ENCODE results near the gene EML5.

EML5 gene

DNA sequence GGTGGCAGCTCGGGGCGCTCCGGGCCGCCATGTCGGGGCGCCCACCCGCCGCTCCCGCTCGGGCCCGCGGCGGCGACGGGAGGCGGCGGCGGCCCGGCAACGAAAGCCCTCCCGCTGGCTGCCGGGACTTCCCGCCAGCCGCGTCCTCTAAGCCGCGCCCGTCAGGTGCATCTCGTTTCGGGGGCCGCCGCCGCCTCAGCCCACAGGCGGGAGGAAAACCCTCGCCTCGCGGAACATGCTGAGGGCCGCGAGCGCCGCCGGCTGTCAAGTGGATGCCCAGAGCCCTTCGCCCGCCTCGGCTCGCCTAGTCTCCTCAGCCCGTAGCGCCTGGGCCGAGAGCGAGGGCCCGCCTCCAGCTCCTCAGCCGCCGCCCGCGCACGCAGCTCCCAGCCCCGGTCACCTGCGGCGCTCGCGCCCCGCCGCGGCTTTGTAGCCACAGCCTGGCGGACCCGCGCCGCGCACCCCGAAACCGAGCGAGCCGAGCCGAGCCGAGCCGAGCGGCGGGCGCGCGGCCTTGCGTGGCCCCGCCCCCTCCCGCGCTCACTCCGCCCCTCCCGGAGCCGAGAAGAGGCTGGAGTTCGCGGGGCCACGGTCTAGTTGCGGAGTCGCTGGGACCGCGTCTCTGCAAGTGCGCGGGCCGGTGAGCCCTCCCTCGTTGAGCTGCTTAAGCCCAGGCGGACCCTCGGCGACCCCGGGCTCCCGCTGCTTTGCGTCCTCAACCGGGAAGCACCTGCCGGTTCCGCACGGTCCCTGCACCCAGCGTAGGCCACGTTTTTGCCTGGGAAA lies at the start of gene EML5:
Gene EML5 (minus strand): TSS at position 481 of the 786 bp plus-strand sequence. CDS start 450 bp downstream, at position 31.
- peaks cover 12% of the 10 kb centered on the region for H3K27me3 ChIP-seq (ENCODE audit: control insufficient read depth, insufficient read depth, low read length)
- no peaks in the 10 kb centered on the region for H3K9me3 ChIP-seq (ENCODE audit: control insufficient read depth, low read length)
- no peaks in the 10 kb centered on the region for H3K36me3 ChIP-seq (ENCODE audit: control insufficient read depth, insufficient read depth, low read length)
- H3K4me3 ChIP-seq (ENCODE audit: low read length), result no peak within 1 kb of the TSS
- H3K9ac ChIP-seq (ENCODE audit: low read length), result peak within 1 kb of the TSS; percentile 60
- peaks cover 11% of the 10 kb centered on the region for H3K4me1 ChIP-seq (ENCODE audit: control insufficient read depth, insufficient read depth, low read length)

DNA sequence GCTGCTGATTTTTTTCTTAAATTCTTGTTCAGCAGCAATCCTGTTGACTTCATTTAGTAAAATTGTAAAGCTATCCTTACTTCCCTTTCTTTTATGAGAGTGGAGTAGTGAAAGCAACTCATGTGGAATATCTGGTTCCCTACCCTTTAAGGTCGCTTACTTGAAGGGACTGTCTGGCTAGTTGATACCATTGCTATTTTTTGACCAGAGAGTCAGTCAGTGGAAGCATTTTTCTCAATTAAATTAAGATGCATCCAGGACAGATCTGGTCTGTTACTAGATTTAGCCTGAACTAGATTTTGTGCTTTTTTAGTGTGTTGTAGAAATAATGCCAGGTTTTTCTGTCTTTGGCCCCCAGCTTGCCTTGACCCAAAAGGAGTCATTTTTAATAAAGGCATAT lies 49.7 kb upstream of the EML5 start:
- H3K27me3 ChIP-seq (ENCODE audit: control insufficient read depth, insufficient read depth, low read length), result no peaks in the 10 kb centered on the region
- no peaks in the 10 kb centered on the region for H3K4me1 ChIP-seq (ENCODE audit: control insufficient read depth, insufficient read depth, low read length)
- H3K9ac ChIP-seq (ENCODE audit: low read length), result no peak overlapping the region
- no peak overlapping the region for H3K4me3 ChIP-seq (ENCODE audit: low read length)
- H3K36me3 ChIP-seq (ENCODE audit: control insufficient read depth, insufficient read depth, low read length), result no peaks in the 10 kb centered on the region
- H3K9me3 ChIP-seq (ENCODE audit: control insufficient read depth, low read length), result no peaks in the 10 kb centered on the region

DNA sequence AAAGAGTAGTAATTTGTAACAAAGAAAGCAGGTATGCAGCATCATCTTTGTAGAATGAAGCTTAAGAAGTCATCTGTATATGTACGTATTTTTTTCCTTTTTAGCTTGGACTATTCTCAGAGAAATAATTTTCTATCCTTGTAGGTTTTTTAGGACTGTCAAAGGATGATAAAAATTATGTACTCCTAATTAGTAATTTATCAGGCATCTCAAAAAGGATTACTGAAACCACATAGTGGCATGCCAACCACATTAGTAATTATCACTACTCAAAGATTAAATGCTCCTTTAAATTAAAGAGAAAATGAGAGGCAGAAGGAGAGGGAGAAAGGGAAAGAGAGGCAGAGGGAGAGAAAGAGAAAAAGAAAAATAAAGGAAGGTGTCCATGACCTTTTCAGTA lies 49.0 kb upstream of the EML5 start:
- H3K4me1 ChIP-seq (ENCODE audit: control insufficient read depth, insufficient read depth, low read length), result no peaks in the 10 kb centered on the region
- H3K9me3 ChIP-seq (ENCODE audit: control insufficient read depth, low read length), result no peaks in the 10 kb centered on the region
- H3K27me3 ChIP-seq (ENCODE audit: control insufficient read depth, insufficient read depth, low read length), result no peaks in the 10 kb centered on the region
- no peaks in the 10 kb centered on the region for H3K36me3 ChIP-seq (ENCODE audit: control insufficient read depth, insufficient read depth, low read length)
- H3K4me3 ChIP-seq (ENCODE audit: low read length), result no peak overlapping the region
- H3K9ac ChIP-seq (ENCODE audit: low read length), result no peak overlapping the region

DNA sequence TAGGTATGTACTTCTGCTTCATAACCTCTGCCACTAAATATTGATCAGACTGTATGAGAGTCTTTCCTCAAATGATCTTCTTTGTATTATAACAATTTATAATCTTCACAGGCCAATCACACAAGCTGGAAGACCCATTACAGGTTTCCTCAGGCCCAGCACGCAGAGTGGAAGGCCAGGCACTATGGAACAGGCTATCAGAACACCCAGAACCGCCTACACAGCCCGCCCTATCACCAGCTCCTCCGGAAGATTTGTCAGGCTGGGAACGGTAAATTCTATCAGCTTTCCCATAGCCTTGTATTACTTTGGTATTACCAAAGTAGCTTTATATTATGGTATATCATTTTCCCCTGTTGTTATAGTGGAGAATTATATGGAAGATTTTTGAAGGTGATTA lies 48.2 kb upstream of the EML5 start:
- no peaks in the 10 kb centered on the region for H3K4me1 ChIP-seq (ENCODE audit: control insufficient read depth, insufficient read depth, low read length)
- no peak overlapping the region for H3K9ac ChIP-seq (ENCODE audit: low read length)
- no peaks in the 10 kb centered on the region for H3K9me3 ChIP-seq (ENCODE audit: control insufficient read depth, low read length)
- H3K4me3 ChIP-seq (ENCODE audit: low read length), result no peak overlapping the region
- no peaks in the 10 kb centered on the region for H3K36me3 ChIP-seq (ENCODE audit: control insufficient read depth, insufficient read depth, low read length)
- no peaks in the 10 kb centered on the region for H3K27me3 ChIP-seq (ENCODE audit: control insufficient read depth, insufficient read depth, low read length)

DNA sequence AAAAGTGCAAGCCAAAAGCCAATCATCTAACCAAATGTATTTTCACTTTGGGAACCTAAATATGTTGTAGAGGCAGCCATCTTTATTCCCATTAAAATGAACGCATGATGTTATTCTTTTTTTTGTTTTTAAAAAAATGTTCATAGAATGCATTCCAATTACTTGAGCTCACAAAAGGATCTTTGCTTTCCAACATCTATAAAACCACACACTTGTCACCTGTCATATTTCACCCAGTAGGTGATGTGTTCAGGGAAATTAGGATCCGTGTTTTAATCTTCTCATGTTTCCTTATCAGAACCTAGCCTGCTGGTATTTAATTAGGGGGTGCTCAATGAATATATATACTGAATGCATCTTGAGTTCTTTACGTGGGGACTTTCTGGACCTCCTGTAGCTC lies 45.3 kb upstream of the EML5 start:
- Histone ChIP-seq H3K36me3 (ENCODE audit: control insufficient read depth, insufficient read depth, low read length) (no peaks in the 10 kb centered on the region), H3K27me3 (ENCODE audit: control insufficient read depth, insufficient read depth, low read length) (no peaks in the 10 kb centered on the region), H3K4me1 (ENCODE audit: control insufficient read depth, insufficient read depth, low read length) (peaks cover 13% of the 10 kb centered on the region), H3K9me3 (ENCODE audit: control insufficient read depth, low read length) (no peaks in the 10 kb centered on the region), H3K4me3 (ENCODE audit: low read length) (no peak overlapping the region), H3K9ac (ENCODE audit: low read length) (no peak overlapping the region)

DNA sequence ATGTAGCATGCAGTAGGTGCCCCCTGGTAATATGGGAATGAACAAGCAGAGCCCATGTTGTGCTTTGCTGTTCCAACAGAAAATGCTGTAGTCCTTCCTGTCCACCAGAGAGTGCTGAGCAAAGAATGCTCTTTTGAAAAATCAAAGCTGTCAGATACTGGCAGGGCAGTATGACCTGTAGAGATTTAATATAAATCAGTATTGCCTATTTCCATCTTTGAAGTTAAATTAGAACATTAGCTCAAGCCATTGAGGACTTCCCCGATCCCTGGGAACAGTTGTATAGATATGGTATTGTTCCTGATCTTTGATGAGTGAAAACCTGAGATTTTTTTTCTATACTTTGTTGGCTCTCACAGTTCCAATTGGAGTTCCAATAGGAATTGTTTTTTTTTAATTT lies 44.7 kb upstream of the EML5 start:
- H3K9ac ChIP-seq (ENCODE audit: low read length), result no peak overlapping the region
- H3K4me3 ChIP-seq (ENCODE audit: low read length), result no peak overlapping the region
- H3K9me3 ChIP-seq (ENCODE audit: control insufficient read depth, low read length), result no peaks in the 10 kb centered on the region
- no peaks in the 10 kb centered on the region for H3K36me3 ChIP-seq (ENCODE audit: control insufficient read depth, insufficient read depth, low read length)
- H3K4me1 ChIP-seq (ENCODE audit: control insufficient read depth, insufficient read depth, low read length), result peaks cover 13% of the 10 kb centered on the region
- no peaks in the 10 kb centered on the region for H3K27me3 ChIP-seq (ENCODE audit: control insufficient read depth, insufficient read depth, low read length)

DNA sequence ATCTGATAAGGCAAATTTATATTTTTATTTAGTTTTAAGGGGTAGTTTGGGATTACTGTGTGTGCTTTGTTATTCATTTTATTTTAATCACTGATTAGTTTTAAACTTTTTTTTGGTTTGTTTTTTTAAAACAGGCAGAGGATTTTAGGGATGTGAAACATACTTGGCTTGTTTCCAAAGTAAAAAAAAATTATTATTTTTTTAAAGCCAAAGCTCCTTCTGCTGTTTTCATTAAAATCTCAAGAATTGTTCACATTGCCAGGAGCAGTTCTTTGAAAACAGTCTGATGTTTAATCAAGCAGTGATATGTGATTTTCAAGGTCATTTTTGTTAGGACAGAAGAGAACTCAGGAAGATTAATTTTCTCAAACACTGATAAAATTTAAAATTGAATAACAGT lies 42.9 kb upstream of the EML5 start:
- H3K27me3 ChIP-seq (ENCODE audit: control insufficient read depth, insufficient read depth, low read length), result no peaks in the 10 kb centered on the region
- no peak overlapping the region for H3K9ac ChIP-seq (ENCODE audit: low read length)
- H3K36me3 ChIP-seq (ENCODE audit: control insufficient read depth, insufficient read depth, low read length), result no peaks in the 10 kb centered on the region
- H3K9me3 ChIP-seq (ENCODE audit: control insufficient read depth, low read length), result no peaks in the 10 kb centered on the region
- no peak overlapping the region for H3K4me3 ChIP-seq (ENCODE audit: low read length)
- H3K4me1 ChIP-seq (ENCODE audit: control insufficient read depth, insufficient read depth, low read length), result peaks cover 13% of the 10 kb centered on the region

DNA sequence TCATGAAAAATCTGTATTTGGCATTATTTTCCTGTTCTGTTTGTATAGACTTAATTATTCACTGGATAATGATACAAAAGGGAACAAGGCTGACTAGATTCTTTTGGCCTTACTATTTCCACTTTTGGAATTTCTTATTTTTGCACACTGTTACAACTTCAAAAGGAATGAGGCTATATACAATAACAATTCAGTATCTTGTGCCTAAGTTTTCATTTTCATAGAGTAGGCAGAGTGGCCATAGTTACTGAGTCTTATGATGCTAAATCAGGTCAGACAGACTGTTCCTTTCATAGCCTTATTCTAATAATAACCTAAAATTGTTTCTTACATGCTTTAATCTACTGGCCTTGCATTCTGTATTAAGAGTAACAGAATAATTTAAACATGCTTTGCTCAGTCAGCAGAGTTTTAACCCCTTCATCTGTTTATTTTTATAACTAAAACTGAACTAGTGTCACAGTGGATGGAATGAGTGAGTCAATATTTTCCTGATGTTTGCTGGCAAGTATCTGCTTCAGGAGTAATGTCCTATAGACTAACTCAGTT lies 42.2 kb upstream of the EML5 start:
- peaks cover 13% of the 10 kb centered on the region for H3K4me1 ChIP-seq (ENCODE audit: control insufficient read depth, insufficient read depth, low read length)

DNA sequence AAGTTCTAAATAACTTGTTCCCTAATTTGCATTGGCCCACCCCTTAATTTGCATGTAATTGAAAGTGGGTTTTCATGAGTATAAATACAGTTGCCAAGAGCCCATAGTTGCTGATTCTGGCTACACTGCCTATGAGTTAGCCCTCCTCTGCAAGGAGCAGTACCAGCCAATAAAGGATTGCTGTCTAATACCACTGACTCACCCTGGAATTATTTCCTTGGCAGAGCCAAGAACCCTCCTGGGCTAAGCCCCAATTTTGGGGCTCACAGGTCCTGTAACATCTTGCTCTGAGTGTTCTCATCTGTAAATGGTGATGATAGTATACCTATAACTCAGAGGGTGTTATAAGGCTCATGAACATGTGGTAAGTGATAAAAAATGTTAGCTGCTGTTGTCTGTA lies 38.5 kb upstream of the EML5 start:
- Histone ChIP-seq H3K27me3 (ENCODE audit: control insufficient read depth, insufficient read depth, low read length) (no peaks in the 10 kb centered on the region), H3K9ac (ENCODE audit: low read length) (no peak overlapping the region), H3K4me3 (ENCODE audit: low read length) (no peak overlapping the region), H3K9me3 (ENCODE audit: control insufficient read depth, low read length) (no peaks in the 10 kb centered on the region), H3K36me3 (ENCODE audit: control insufficient read depth, insufficient read depth, low read length) (no peaks in the 10 kb centered on the region), H3K4me1 (ENCODE audit: control insufficient read depth, insufficient read depth, low read length) (peaks cover 13% of the 10 kb centered on the region)

More for the DNA sequence above, 42.2 kb upstream of the EML5 start:
- Histone ChIP-seq H3K9me3 (ENCODE audit: control insufficient read depth, low read length) (no peaks in the 10 kb centered on the region), H3K27me3 (ENCODE audit: control insufficient read depth, insufficient read depth, low read length) (no peaks in the 10 kb centered on the region), H3K36me3 (ENCODE audit: control insufficient read depth, insufficient read depth, low read length) (no peaks in the 10 kb centered on the region), H3K9ac (ENCODE audit: low read length) (no peak overlapping the region), H3K4me3 (ENCODE audit: low read length) (no peak overlapping the region)

DNA sequence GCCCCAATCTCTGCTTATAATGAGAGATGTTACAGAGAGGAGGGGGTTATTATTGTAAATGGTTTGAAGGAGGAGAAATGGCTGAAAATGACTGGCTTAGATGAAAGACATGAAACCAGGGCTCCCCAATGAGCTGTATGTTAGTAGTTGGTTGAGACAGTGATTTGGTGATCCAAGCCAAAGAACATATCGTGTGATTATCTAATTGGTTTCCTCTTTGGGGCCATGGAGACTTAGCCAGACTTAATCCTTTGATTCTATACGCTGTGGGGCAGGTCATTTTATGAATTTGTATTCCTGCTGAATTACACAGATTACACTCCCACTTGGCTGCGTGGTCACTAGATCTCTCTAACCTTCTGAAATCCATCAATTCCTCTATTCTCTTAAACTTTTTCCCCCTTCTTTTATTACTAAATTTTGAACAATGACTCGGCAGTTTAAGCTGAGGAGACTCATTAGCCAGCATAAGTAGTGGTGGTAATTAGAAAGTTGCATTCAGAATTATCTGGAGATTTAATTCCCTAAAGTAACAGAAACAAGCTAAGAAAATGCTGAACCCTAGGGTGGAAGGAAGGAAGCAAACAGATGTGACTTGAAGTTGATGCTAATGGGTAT lies 37.0 kb upstream of the EML5 start:
- H3K9me3 ChIP-seq (ENCODE audit: control insufficient read depth, low read length), result no peaks in the 10 kb centered on the region
- H3K27me3 ChIP-seq (ENCODE audit: control insufficient read depth, insufficient read depth, low read length), result no peaks in the 10 kb centered on the region
- H3K36me3 ChIP-seq (ENCODE audit: control insufficient read depth, insufficient read depth, low read length), result no peaks in the 10 kb centered on the region
- no peak overlapping the region for H3K4me3 ChIP-seq (ENCODE audit: low read length)
- peaks cover 13% of the 10 kb centered on the region for H3K4me1 ChIP-seq (ENCODE audit: control insufficient read depth, insufficient read depth, low read length)
- H3K9ac ChIP-seq (ENCODE audit: low read length), result no peak overlapping the region

DNA sequence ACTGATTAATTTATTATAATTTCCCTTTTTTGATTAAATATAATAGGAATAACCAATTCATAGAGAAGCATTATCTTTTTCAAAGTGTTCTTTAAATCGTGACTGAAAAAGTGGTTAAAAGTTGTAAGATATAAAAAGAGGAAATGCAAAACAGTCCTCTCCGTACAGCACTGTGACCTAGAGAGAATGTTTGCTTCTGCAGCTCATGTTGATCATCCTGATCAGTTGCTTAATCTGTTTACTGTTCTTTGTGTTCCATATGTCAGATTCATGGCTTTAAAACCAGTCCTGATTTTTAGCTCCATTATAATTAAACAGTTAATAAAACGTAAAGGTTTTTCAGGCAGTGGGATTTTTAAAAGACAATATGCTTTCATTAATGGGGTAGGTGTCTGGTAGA lies 36.4 kb upstream of the EML5 start:
- H3K4me1 ChIP-seq (ENCODE audit: control insufficient read depth, insufficient read depth, low read length), result peaks cover 11% of the 10 kb centered on the region
- no peak overlapping the region for H3K9ac ChIP-seq (ENCODE audit: low read length)
- H3K4me3 ChIP-seq (ENCODE audit: low read length), result no peak overlapping the region
- H3K9me3 ChIP-seq (ENCODE audit: control insufficient read depth, low read length), result no peaks in the 10 kb centered on the region
- no peaks in the 10 kb centered on the region for H3K27me3 ChIP-seq (ENCODE audit: control insufficient read depth, insufficient read depth, low read length)
- H3K36me3 ChIP-seq (ENCODE audit: control insufficient read depth, insufficient read depth, low read length), result no peaks in the 10 kb centered on the region

DNA sequence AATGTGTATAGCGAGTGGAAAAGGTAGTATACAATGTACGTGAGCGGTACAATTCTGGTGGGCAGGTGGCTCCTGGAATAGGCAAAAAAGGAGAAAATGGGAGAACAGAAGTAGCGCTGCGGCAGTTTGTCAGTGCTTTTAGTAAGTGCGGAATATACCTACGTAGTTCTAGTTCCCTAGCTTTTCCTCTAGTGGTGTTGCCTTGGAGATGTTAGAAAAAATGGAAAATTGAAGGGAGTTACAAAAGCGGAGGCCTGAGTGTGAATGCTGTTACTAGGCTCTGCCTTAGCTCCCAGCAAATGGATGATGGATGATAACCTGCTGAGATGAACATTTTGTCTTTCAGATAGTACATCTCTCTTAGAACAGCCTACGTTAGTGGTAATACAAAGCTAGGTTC lies 32.8 kb upstream of the EML5 start:
- peak overlapping the region; percentile 89 for H3K9ac ChIP-seq (ENCODE audit: low read length)
- H3K9me3 ChIP-seq (ENCODE audit: control insufficient read depth, low read length), result no peaks in the 10 kb centered on the region
- H3K4me1 ChIP-seq (ENCODE audit: control insufficient read depth, insufficient read depth, low read length), result peaks cover 5% of the 10 kb centered on the region
- no peaks in the 10 kb centered on the region for H3K36me3 ChIP-seq (ENCODE audit: control insufficient read depth, insufficient read depth, low read length)
- no peaks in the 10 kb centered on the region for H3K27me3 ChIP-seq (ENCODE audit: control insufficient read depth, insufficient read depth, low read length)
- H3K4me3 ChIP-seq (ENCODE audit: low read length), result no peak overlapping the region

All from mucosa of stomach (tissue), 1 donor.